Measurements from ENCODE around the gene DNAJC8. TPM values are rescaled to one million over a fixed set of nuclear protein-coding genes. Genes with fewer than 3 reads are reported as not detected.
A peak's percentile ranks its signal among the peaks of the same experiment; 100 is the strongest.

DNAJC8 gene
- total and polyA plus RNA-seq, 10 of the 15 experiments (the other 5 are each of a cell fraction or from before 2014, with no cell fraction given) = 91.2 to 296 (median 152) TPM

DNA sequence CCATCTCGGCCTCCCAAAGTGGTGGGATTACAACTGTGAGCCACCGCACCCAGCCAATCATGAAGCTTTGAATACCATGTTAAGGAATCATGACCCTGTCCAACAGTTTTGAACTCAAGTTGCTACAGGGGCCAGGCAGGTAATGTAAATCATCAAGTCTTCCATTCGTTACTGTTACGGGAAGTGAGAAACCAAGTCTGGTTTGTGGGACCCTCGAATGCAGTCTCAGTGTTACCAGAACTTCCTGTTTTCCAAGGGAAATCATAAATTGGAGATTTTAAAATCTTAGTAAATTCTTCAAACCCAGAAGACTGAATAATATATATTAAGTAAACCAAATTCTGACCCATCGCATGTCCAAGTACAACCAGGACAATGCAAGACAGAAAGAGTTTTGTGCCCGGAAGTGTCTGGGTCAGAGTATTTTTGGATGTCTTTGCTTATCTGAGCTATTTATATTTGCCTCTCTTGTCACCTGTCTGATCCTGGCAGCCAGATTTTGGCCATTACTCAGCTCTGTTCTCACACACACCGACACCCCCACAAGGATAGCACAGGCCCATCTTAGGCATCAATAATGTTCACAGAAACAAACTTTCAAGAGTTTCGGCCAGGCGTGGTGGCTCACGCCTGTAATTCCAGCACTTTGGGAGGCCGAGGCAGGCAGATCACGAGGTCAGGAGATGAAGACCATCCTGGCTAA is 11.9 kb upstream of the DNAJC8 start (continued):
- TF ChIP-seq NR2F1 (conservative IDR thresholded peaks at IDR 0.05) (peak; percentile 45), KAT2A (conservative IDR thresholded peaks at IDR 0.05; ENCODE audit: control insufficient read depth, low read depth, low read length) (no peak), YY1 (IDR thresholded peaks at IDR 0.05; ENCODE audit: low read depth, low read length) (peak; percentile 67; the same call in 1 of the 2 replicates), HDGF (IDR thresholded peaks at IDR 0.05) (0 out of 2 replicates have a peak, but pooled peaks have one; percentile 2), PAX5 (IDR thresholded peaks at IDR 0.05; ENCODE audit: borderline replicate concordance, low read depth, low read length) (peak; percentile 37; the same call in 1 of the 2 replicates), MXI1 (IDR thresholded peaks at IDR 0.05; ENCODE audit: low read depth, low read length) (0 out of 2 replicates have a peak, but pooled peaks have one; percentile 12), GABPA (IDR thresholded peaks at IDR 0.05; ENCODE audit: low read depth) (peak; percentile 58; the same call in 1 of the 2 replicates), ELK1 (IDR thresholded peaks at IDR 0.05; ENCODE audit: low read depth, low read length) (0 out of 2 replicates have a peak, but pooled peaks have one; percentile 16), POLR2AphosphoS5 (IDR thresholded peaks at IDR 0.05; ENCODE audit: low read length) (peak; percentile 22; the same call in 1 of the 2 replicates), TAF1 (IDR thresholded peaks at IDR 0.05; ENCODE audit: borderline replicate concordance, low read depth, low read length) (peak; percentile 40; the same call in 1 of the 2 replicates), MEF2B (IDR thresholded peaks at IDR 0.05; ENCODE audit: partially characterized antibody, poor library complexity, severe bottlenecking) (peak; percentile 88), BMI1 (IDR thresholded peaks at IDR 0.05; ENCODE audit: borderline replicate concordance) (no peak), RUNX3 (IDR thresholded peaks at IDR 0.05; ENCODE audit: low read length) (peak; percentile 89), TCF7 (IDR thresholded peaks at IDR 0.05; ENCODE audit: borderline replicate concordance) (no peak), JUND (IDR thresholded peaks at IDR 0.05; ENCODE audit: low read depth, low read length) (no peak), PML (IDR thresholded peaks at IDR 0.05; ENCODE audit: low read length) (peak; percentile 72), EED (IDR thresholded peaks at IDR 0.05; ENCODE audit: low read depth) (peak; percentile 60; the same call in 1 of the 2 replicates), RAD51 (IDR thresholded peaks at IDR 0.05) (peak; percentile 41; the same call in 1 of the 2 replicates), MEF2A (IDR thresholded peaks at IDR 0.05; ENCODE audit: insufficient read depth, low read depth, low read length) (peak; percentile 97), SMC3 (IDR thresholded peaks at IDR 0.05; ENCODE audit: borderline replicate concordance, low read length) (no peak), IRF4 (IDR thresholded peaks at IDR 0.05; ENCODE audit: low read depth, low read length) (peak; percentile 48; the same call in 1 of the 2 replicates), EP300 (IDR thresholded peaks at IDR 0.05; ENCODE audit: borderline replicate concordance in 1 of 2, control insufficient read depth in 1 of 2, low read depth in 2 of 2, low read length in 2 of 2) (peak in 1 of 2 experiments; percentile 51; a peak in 2 of 4 replicates), SRF (IDR thresholded peaks at IDR 0.05; ENCODE audit: low read depth in 2 of 2, low read length in 2 of 2) (peak in 1 of 2 experiments; percentile 69; a peak in 1 of 4 replicates)
- TF ChIP-seq, protein P1, sequence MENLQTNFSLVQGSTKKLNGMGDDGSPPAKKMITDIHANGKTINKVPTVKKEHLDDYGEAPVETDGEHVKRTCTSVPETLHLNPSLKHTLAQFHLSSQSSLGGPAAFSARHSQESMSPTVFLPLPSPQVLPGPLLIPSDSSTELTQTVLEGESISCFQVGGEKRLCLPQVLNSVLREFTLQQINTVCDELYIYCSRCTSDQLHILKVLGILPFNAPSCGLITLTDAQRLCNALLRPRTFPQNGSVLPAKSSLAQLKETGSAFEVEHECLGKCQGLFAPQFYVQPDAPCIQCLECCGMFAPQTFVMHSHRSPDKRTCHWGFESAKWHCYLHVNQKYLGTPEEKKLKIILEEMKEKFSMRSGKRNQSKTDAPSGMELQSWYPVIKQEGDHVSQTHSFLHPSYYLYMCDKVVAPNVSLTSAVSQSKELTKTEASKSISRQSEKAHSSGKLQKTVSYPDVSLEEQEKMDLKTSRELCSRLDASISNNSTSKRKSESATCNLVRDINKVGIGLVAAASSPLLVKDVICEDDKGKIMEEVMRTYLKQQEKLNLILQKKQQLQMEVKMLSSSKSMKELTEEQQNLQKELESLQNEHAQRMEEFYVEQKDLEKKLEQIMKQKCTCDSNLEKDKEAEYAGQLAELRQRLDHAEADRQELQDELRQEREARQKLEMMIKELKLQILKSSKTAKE (IDR thresholded peaks at IDR 0.05; ENCODE audit: low read depth, poor library complexity, severe bottlenecking) = peak; percentile 96
- TF ChIP-seq, protein P2, sequence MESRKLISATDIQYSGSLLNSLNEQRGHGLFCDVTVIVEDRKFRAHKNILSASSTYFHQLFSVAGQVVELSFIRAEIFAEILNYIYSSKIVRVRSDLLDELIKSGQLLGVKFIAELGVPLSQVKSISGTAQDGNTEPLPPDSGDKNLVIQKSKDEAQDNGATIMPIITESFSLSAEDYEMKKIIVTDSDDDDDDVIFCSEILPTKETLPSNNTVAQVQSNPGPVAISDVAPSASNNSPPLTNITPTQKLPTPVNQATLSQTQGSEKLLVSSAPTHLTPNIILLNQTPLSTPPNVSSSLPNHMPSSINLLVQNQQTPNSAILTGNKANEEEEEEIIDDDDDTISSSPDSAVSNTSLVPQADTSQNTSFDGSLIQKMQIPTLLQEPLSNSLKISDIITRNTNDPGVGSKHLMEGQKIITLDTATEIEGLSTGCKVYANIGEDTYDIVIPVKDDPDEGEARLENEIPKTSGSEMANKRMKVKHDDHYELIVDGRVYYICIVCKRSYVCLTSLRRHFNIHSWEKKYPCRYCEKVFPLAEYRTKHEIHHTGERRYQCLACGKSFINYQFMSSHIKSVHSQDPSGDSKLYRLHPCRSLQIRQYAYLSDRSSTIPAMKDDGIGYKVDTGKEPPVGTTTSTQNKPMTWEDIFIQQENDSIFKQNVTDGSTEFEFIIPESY (IDR thresholded peaks at IDR 0.05) = no peak

Data from GM12878 (cell line).